LHCN-M2 (cell line): Measurements from ENCODE around the gene DNAAF8. TPM values are rescaled to one million over a fixed set of nuclear protein-coding genes. Genes with fewer than 3 reads are reported as not detected.
"Not testable (repeated sequence)": the region's sequence is repeated elsewhere in the genome, so short reads cannot be mapped to it uniquely, and the experiment has no call there.

Experiments used
- DNase-seq: peaks from one replicate; pipeline ENCODE4 v3.0.0-alpha.2; 2012; ENCODE audit warnings: low read depth
- total RNA-seq: library from RNA; depleted of rRNA; stranded (reverse); fragments of >200 nt; gene quantifications from 2 replicates; pipeline ENCODE4 v1.2.3, GENCODE V29; 2014

DNAAF8 gene
- total RNA-seq, 1 experiment from 2014 or later: 0.98 TPM

GRCh38 chr16:4723071-4723767, 11.1 kb upstream of the DNAAF8 start:
- DNase-seq: no peak

- no peak for DNase-seq
These were observed 9.6 kb upstream of the DNAAF8 start for GRCh38 chr16:4724661-4725270.

GRCh38 chr16:4726616-4727015, 7.7 kb upstream of the DNAAF8 start:
- no peak for DNase-seq

DNA sequence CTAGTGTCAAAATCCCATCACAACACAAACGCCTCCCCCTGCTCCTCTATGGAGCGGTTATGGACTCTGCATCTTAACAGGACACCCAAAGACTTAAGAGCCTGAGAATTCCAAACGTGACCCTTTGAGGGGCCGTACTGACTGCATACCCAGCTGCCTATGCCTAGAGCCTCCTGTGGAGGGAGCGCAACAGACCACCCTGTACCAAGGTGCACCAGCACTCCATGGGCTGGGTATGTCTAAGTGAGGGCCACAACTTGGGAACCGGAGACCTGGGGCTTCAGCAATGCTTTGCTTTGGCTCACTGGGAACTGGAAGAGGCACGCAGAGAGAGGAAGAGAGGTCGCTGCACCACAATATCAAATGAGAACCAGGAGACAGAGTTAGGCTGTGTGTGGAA, 5.7 kb upstream of the DNAAF8 start:
- DNase-seq: no peak

GRCh38 chr16:4729876-4730275, 4.5 kb upstream of the DNAAF8 start:
- DNase-seq: no peak

DNA sequence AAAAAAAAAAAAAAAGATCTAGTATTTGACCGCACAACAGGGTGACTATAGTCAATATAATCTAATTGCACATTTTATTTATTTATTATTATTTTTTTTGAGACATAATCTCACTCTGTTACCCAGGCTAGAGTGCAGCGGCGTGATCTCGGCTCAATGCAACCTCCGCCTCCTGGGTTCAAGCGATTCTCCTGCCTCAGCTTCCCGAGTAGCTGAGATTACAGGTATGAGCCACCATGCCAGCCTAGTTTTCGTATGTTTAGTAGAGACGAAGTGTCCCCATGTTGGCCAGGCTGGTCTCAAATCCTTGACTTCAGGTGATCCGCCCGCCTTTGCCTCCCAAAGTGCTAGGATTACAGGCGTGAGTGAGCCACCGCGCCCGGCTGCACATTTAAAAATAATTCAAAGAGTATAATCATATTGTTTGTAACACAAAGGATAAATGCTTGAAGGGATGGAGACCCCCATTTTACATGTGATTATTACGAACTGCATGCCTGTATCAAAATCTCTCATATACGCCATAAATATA, 1.1 kb upstream of the DNAAF8 start:
- no peak for DNase-seq

- DNase-seq: no peak
These were observed 632 bp upstream of the DNAAF8 start for GRCh38 chr16:4733747-4734062.

GRCh38 chr16:4734730-4735535, 596 bp downstream of the DNAAF8 start:
- peak; percentile 72 for DNase-seq

DNA sequence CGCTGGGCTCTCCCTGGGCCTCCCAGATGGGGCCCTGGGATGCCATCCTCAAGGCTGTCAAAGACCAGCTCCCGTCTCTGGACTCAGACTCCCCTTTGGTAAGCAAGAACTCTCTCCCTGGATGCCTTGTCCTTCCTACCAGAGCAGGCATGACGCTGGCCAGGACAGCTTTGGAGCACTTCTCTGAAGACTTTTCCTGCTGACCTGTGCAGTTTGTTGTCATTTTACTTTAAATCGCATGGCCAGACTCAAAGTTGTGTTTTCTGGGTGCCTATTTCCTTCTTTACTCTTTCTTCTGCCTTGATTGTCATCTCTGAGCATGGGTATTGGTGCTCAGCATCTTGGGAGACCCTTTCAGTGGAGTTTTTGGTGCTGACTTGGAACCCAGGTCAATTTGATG, 2.2 kb downstream of the DNAAF8 start:
- DNase-seq: no peak

DNA sequence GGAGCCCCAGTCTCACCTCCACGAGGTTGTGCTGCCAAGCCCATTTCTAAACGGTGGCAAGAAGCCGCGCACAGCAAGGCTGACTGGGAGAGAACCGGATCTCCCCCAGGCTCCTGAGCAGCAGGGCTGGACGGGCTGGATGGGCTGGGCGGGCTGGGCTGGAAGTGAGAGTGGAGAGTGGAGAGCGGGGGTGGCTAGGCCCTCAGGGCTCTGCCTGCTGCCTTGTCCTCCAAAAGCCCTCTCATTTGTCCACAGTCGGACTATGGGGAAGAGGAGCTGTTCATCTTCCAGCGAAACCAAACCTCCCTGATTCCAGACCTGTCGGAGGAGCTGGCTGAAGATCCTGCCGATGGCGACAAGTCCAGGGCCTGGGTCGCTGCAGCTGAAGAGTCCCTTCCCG, 3.2 kb downstream of the DNAAF8 start:
- no peak for DNase-seq

DNA sequence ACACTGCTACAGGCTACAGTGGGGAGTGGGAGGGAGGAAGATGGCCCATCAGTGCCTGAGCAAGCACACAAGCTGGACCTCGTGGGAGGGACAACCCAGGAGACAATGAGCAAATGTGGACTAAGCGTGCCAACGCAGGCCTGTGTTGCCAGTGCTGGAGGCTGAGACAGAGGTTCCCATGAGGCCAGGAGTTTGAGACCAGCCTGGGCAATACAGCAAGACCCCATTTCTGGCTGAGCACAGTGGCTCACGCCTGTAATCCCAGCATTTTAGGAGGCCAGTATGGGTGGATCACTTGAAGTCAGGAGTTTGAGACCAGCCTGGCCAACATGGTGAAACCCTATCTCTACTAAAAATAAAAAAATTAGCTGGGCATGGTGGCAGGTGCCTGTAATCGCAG, 4.0 kb downstream of the DNAAF8 start:
- not testable (repeated sequence) for DNase-seq

GRCh38 chr16:4743226-4743878, 9.0 kb downstream of the DNAAF8 start:
- no peak for DNase-seq

DNA sequence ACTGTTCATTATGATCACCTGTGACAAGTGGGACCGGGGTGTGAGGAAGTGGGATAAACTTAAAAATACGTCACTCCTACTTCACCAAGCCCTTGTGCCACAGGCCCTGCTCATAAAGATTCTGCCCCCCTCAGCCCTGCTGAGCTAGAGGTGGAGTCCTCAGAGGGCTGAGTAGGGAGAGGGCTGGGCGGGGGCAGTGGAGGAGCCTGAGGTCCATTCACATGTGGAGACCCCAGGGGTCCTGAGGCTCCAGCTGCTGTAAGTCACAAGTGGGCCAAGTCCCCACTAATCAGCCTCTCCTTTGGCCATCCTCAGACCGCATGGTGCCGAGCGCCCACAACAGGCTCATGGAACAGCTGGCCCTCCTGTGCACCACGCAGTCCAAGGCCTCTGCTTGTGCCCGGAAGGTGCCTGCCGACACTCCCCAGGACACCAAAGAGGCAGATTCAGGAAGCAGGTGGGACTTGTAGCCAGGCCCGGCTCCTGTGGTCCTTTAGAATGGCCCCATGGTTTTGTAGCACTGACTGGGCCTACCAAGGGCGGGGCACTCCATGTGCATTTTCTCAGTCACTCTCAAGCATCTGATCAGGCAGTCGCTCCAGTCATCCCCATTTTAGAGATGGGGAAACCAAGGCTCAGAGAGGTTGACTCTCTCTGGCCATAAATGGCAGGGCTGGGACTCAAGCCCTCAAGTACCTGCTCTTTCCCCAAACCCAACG, 10.4 kb downstream of the DNAAF8 start:
- no peak for DNase-seq

GRCh38 chr16:4745274-4745569, 10.9 kb downstream of the DNAAF8 start:
- no peak for DNase-seq

- no peak for DNase-seq
These were observed 11.9 kb downstream of the DNAAF8 start for GRCh38 chr16:4746215-4746614.

GRCh38 chr16:4746991-4747574, 12.7 kb downstream of the DNAAF8 start:
- DNase-seq: no peak

- no peak for DNase-seq
These were observed 13.8 kb downstream of the DNAAF8 start for GRCh38 chr16:4747906-4748681.

GRCh38 chr16:4748682-4749411, 14.5 kb downstream of the DNAAF8 start:
- DNase-seq: no peak

GRCh38 chr16:4749700-4750257, 15.4 kb downstream of the DNAAF8 start:
- no peak for DNase-seq
